GM19452 (cell line): ENCODE data around the gene MSI2.

Experiments
- ATAC-seq: cut with Tn5 transposase; IDR thresholded peaks from one replicate; pipeline ENCODE4 v1.9.1; 2021; ENCODE audit not compliant: unreplicated experiment

The MSI2 gene

DNA sequence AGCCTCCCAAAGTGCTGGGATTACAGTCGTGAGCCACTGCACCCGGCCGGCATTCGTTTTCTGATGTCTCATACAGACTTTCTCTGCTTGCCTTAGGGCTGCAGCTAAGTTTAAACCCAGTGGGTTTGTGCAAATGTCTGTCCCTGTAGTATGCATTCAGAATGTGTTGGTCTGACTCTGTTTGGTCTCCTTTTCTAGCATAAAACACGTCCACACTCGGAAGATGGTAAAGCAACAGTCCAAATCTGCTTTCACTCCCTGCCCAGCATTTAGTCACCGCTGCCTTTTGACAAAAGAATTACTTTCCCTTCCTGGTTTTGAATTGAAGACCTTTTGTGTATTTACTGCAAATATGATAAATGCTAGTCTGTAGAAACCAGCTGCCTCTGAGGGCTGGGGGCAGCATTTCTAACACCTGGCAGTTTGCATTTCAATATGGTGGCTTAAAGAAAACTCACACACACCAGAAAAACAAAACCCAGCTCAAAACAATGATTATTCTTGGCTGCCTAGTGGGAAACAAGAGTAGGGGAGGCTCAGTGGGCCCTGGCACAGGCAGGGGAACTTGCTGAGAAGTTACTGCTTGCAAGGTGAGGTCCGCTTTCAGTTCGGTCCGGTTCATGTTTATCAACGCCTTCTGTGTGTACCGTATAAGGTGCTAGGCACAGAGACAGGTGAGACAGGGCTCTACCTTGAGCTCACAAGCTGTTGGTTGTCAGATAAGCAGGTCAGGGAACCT lies 56.9 kb downstream of the MSI2 start:
- ATAC-seq, result no peak

DNA sequence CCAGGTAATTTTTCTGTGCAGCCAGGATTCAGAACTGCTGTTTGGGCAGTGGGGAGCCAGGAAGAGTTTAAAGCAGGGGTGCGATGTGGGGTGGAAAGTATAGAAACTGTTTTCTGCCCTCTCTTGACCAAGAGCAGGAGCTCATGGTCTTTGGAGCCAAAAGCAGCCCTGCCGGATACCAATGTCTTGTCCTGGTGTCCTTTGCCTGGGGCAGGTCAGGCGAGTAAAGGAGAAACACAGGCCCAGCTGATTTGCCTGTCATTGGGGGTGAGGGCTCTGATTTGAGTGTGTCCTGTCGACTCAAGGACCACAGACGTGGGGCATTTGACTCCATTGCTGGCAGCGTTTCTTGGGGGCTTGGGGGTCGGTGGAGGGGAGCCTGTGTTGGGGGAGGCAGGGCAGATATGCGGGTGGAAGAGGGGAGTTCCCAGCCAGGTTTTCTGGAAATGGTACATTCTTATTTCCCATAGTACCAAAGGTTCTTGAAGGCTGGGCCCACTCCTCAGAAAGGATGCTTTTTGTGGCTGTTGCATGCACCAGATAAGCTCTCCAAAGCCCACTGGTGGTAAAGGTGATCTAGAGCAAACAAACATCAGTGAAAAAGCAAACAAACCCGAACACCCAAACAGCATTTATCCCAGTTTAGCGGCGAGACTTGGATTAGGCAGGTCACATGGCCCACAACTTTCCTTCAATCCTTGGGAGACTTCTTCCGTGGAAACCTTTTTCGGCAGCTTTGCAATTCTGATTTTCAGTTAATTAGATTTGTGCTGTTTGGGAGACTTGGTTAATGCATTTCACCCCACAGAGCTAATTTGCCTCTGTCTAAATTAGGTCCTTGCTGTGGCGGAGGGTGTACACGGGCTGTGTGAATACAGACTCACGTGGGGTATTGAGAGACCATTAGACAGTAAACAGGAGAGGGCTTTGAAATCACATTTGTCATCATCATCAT lies 59.0 kb downstream of the MSI2 start:
- ATAC-seq, result no peak

DNA sequence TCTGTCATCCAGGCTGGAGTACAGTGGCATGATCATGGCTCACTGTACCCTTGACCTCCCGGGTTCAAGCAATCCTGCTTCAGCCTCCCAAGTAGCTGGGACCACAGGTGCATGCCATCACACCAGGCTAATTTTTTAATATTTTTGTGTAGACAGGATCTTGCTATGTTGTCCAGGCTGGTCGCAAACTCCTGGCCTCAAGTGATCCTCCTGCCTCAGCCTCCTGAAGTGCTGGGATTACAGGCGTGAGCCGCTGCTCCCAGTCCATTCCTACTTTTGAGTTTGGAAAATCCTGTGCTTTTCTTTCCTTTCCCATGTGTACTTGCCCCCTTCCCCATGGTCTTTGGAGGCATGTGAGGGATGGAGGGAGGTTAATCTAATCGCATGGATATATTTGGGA lies 60.0 kb downstream of the MSI2 start:
- no peak for ATAC-seq

DNA sequence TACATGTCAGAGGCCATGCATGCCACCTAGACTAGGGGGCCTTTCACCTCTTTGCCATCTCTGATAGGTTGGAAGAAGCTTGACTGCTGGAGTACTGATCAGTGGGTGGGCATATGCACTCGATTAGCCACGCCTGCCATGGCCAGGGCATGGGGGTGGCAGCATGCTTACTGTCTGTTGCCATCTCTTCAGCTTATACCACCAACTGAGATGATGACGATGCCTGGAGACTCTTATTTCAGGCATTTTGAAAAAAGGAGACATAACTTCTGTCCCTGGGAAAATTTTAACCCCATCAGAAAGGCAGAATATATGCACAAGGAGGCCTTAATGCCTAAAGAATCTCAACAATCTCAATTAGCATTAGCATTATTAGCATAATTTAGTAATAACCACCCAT lies 60.8 kb downstream of the MSI2 start:
- ATAC-seq, result no peak

DNA sequence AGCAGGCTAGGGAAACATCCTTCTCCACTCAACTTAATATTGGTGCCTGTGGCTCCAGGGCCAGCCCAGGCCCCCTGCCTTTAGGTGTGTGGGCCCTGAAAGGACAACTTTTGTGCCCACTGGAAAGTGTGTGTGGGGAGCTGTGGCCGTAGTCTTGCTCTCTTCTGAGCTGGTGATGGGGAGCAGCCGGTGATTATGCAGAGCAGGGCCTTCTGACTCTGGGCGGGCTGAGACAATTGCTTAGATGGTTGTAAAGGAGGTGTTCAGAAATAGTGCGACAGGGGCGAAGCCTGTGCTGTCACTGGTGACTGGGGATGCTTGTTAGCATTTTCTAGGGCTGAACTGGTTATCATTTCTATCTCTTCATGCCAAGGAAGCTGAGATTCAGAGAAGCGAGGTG lies 62.6 kb downstream of the MSI2 start:
- ATAC-seq, result no peak

DNA sequence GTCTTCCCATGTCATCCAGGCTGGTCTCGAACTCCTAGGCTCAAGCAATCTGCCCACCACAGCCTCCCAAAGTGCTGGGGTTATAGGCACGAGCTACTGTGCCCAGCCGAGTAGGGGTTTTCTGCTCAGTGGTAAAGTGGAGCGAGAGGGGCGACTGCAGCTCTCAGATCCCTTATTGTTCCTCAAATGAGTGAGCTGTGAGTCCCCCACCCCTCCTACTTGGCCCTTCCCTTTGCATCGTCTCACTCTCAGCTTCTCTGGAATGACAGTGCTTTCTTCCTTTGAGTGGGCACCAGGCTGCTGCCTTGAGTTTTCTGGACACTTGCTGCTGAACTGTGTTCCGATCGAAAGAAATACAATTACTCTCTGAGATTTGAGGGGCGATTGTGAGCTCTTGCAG lies 63.5 kb downstream of the MSI2 start:
- no peak for ATAC-seq

DNA sequence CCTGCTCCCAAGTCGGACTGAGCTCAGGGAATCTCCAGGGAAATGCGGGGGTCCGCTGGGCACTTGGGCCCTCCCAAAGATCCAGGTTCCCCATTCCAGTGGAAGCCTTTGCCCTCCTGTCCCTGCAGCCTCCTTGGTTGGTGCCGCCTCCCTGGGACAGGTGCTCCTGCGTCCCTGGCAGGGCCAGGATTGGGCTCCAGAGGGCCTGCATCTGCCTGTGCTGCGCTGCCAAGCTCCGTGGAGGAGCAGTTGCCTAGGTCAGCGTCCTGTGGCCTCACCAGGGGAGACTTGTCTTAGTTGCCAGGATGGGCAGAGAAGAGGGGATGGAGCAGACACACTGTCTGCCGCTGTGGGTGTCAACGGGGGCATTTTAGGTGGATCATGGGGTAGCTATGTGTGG lies 67.1 kb downstream of the MSI2 start:
- no peak for ATAC-seq

DNA sequence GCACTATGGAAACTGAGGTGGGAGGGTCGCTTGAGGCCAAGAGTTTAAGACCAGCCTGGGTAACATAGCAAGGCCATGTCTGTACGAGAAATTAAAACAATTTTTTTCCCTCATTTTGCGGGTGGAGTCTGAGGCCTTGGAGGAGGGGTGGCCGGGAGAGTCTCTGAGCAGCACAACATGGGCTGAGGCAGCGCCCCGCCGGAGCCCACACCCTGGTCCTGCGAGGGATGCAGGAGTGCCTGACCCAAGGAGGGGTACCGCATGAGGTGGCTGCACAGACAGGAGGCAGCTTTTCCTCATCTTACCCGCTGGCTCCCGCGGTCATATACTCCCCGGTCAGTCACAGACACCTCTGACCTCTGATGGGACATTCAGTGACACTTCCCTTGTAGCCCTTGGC lies 67.7 kb downstream of the MSI2 start:
- no peak for ATAC-seq

DNA sequence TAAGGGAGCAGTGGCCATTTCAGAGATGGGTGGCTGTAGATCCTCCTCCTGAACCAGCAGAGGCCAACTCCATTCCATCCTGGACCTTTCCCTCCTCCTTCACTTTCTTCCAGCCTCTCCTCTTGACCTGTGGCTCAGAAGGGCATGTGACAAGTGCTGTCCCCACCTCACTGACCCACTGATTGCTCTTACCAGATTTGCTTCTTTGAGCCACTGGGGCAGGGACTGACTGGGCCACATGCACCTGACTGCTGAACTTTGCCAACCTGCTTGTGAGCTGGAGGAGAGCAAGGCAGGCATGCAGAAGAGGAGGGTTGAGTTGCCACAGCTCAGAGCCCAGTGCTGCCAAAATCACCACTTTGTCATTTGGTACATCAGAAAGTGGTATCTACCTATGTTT lies 68.3 kb downstream of the MSI2 start:
- ATAC-seq, result no peak

DNA sequence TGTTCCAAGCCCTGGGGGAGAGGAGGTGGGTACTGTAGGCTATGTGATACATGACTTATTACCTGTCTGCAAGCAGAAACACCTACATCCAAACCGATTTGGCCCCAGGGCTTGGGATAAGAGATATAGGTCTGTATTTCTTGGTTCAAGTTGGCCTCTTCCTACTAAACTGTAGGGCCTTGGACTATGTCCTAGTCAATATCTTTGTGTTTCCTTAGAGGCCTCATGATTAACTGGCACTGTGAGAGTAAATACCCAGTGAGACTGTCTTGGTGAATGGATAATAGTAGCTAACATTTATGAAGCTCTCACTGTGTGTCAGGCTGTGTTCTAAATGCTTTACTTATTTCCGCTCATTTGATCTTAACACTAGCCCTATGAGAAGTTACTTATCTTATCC lies 70.0 kb downstream of the MSI2 start:
- no peak for ATAC-seq

DNA sequence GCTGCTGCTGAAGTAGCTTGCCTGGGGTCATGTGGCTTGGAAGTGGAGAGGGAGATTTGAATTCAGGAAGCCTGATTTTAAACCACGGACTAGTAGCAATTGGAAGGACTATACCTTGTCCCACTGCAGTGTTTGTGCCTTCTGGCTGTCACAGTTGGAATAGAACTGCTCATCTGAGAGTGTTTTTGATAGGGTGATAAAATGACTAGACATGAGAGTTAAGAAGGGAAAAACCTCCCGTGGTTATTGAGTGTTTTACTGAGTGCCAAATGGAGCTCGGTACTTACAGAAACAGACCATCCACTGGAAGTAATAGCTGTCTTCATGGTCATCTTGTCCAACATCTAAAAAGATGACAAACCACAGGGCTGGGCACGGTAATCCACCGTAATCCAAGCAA lies 70.4 kb downstream of the MSI2 start:
- no peak for ATAC-seq

DNA sequence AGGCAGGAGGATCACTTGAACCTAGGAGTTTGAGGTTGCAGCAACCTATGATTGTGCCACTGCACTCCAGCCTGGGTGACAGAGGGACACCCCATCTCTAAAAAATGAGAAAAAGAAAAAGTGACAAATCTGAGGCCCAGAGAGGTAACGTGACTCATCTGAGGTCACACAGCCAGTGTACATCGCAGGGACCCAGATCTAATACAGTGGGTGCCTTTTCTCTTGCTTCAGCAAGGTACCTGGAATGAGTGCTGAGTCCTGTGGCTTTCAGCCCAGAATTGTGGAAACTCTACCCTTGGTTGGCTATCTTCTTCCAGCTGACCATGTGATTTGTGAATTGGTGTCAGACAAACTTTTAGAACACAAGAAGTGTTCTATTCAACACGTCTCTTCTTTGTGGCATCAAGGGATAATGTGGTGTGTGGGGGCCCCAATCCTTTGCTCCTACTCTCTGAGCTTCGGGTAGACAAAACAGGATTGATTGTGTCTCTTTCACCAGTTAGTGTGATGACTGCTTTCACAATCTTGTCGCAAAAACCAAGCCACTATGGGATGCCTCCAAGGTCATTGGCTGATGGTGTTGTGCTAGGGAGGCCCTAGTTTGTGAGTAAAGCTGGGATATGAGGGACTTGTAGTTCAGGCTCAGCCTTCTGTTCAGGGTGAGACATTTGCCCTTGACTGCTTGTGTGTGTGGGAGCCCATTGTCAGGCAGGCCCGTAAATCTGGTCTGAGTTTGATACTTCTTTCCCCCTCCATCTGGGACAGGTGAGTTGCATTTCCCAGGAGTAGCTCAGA lies 71.0 kb downstream of the MSI2 start:
- no peak for ATAC-seq

DNA sequence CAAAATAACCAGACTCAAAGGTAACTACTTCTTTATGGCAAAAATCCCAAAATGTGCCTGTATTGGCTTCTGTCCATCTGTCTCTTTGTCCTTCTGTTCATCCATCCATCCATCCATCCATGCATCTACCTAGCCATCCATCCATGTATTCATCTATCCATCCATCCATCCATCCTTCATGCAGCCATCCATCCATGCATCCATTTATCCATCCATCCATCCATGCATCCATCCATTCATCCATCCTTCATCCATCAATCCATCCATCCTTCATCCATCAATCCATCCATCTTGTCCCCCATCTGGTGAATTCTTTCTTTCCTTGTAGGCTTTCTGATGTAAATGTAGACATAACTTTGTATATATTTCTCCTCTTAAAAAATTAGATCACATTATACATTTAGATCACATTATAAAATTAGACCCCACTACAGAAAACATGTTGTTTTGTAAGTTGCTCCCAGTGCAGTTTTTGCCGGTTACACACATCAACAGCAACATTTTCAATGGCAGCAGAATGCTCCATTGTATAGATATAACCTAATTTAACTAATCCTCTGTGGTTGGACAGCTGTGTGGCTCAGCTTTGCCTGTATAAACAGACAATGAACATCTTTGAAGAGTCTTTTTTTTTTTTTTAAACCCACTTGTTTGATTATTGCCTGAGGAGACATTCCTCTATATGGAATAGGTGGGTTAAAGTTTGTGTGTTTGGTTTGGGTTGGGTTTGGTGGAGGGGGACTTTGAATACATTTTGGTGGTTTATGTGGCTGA lies 72.0 kb downstream of the MSI2 start:
- no peak for ATAC-seq

DNA sequence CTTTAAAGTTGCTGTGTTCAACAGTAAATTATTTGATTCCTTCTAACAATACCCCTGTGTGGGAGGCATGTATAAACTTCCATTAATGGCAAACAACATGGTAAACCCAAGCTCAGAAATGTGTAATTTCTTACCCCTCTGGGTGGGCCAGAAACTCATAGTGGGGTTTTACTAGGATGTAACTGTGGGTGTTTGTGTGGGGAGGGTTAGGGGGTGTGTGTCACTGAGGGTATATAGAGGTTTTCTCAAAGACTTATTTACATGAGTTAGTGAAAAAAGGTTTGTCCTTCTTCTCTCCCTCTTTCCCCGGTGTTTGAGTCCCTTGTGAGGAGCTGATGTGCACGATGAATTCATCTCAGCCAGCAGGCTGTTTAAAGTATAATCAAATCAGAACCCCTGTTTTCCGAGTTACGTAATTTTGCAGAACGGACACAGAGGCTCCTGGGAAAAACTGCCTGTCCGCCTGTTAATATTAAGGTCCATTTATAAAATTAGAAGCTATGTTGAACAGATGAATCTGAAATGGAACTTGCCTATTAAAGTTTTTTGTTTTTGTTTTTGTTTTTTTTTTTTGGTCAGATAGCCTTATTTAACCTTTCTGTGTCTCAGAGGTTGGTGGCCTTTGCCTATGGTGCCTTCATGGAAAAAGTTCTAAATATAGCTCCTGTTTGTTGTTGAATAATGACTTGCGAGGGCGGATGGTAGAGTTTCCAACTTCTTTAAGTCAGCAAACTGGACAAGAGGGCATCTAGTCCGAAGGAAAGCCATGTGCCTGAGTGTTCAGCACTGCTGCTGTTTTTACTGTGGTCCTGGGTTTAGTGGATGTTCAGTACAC lies 73.3 kb downstream of the MSI2 start:
- ATAC-seq, result no peak

DNA sequence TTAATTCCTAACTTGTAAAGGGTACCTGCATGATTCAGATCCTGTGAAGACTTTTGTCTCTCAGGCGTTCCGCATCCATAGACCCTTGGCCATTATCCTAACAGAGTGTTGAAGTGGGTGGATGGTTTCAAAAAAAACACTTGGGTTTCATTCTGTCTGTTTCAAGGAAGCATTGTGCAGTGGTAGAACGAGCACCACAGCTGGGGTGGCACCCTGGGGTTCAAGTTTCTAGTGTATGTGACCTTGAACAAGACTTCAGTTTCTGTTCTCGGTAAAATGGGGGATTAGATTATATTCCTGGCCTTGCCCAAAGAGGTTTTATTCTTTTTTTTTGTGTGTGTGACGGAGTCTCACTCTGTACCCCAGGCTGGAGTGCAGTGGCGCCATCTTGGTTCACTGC lies 74.3 kb downstream of the MSI2 start:
- no peak for ATAC-seq

DNA sequence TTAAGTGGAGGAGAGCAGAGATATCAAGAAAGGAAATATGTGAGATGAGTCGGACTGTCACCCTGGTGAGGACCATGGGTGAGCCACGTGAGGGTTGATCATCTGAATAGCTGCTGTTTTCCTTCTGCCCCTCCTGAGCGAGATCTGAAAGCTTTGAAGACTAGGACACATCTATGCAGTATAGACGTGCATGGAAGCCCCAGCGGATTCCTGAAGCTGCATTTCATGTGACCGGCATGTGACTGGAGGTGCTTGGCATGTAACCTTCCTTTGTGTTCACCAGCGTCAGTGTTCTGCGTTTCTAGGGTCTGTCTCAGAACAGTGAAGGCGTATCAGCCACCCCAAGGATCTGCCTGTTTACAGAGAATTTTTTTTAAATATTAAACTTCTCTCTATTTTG lies 75.1 kb downstream of the MSI2 start:
- ATAC-seq, result no peak

DNA sequence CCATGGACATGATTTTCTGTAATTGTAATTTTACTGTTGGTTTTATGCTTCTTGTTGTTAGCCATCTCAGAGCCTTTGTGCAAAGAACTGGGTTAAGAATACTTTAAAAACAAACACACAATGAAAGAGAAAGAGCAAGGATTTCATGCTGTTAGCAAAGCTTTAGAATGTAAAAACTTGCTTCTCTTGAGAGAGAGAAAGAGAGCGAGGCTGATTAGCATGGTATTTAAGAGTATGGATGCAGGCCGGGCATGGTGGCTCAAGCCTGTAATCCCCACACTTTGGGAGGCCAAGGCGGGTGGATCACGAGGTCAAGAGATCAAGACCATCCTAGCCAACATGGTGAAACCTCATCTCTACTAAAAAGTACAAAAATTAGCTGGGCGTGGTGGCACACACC lies 76.2 kb downstream of the MSI2 start:
- ATAC-seq, result no peak

DNA sequence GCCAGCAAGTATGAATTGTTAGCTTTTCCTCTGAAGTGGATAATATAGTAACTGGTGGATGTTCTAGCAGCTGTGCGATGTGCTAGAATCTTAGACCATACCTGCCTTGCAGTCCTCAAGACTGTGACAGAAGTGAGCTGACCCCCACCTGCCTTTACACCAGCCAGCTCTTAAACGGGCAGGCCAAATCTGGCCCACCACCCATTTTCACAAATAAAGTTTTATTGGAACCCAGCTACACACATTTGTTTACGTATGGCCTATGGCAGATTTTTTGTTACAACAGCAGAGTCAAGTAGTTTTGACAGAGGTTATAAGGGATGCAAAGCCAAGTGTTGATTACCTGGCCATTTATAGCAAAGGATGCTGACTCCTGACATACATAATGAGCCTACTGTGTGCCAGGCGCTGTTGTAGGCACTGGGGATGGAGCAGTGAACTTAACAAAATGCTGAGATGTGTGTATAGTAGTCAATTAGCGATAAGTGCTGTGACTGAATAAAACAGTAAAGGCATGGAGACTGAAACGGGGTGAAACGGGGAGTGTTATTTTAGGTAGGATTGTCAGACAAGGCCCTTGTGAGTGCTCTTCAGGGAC lies 79.0 kb downstream of the MSI2 start:
- no peak for ATAC-seq

DNA sequence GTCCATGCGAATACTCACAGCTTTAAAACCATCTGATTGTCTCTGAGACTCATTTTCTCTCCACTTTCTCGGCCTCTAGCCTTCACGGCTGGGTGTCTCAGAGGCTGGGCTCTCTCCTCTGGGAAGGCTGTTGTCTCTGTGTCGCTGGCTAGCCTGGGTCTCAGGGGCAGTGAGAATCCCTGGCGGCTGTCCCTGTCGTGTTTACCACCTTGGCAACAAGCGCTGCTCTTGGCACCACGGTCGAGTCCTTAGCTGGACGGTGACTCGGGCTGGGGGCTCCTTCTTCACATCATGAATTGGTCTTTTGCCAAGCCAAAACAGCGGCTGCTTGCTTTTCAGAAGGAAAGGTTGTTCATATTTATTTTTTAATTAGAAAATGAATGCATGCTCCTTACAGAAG lies 81.1 kb downstream of the MSI2 start:
- ATAC-seq, result no peak
